ENCODE measurements around the gene PTPRK. TPM values are rescaled to one million over a fixed set of nuclear protein-coding genes. Genes with fewer than 3 reads are reported as not detected.

PTPRK gene
- total and polyA plus RNA-seq, 2 of the 13 experiments (the other 11 are each of a cell fraction or from before 2014, with no cell fraction given), result 43.6 to 98.3 TPM

- peak; percentile 71; the same call in 1 of the 2 replicates for TF ChIP-seq HNF4G (IDR thresholded peaks at IDR 0.05; ENCODE audit: borderline replicate concordance, low read depth, low read length)
- TF ChIP-seq HNF4G (CRISPR knock-in tag; IDR thresholded peaks at IDR 0.05; ENCODE audit: borderline replicate concordance, low read depth), result no peak
- TF ChIP-seq ZSCAN30 (CRISPR knock-in tag; IDR thresholded peaks at IDR 0.05), result no peak
- no peak for TF ChIP-seq ZBTB7B (CRISPR knock-in tag; IDR thresholded peaks at IDR 0.05)
- TF ChIP-seq MAF1 (CRISPR knock-in tag; IDR thresholded peaks at IDR 0.05; ENCODE audit: borderline replicate concordance), result no peak
- TF ChIP-seq PRDM15 (CRISPR knock-in tag; IDR thresholded peaks at IDR 0.05), result no peak
- no peak for TF ChIP-seq ZNF431 (CRISPR knock-in tag; IDR thresholded peaks at IDR 0.05; ENCODE audit: borderline replicate concordance, low read depth)
- TF ChIP-seq ZNF367 (CRISPR knock-in tag; IDR thresholded peaks at IDR 0.05; ENCODE audit: borderline replicate concordance), result no peak
- TF ChIP-seq EP300 (IDR thresholded peaks at IDR 0.05; ENCODE audit: low read depth in 2 of 2, low read length in 2 of 2), result 0 out of 4 replicates have a peak, but pooled peaks of 1 of the 2 experiments have one; percentile 6
- no peak for TF ChIP-seq EP300 (CRISPR knock-in tag; IDR thresholded peaks at IDR 0.05; ENCODE audit: borderline replicate concordance)
- no peak for TF ChIP-seq DNMT3B (CRISPR knock-in tag; conservative IDR thresholded peaks at IDR 0.05)
- TF ChIP-seq KLF6 (CRISPR knock-in tag; IDR thresholded peaks at IDR 0.05), result no peak
- no peak for TF ChIP-seq ZKSCAN1 (IDR thresholded peaks at IDR 0.05; ENCODE audit: low read length)
- TF ChIP-seq ZNF629 (CRISPR knock-in tag; conservative IDR thresholded peaks at IDR 0.05), result no peak
- peak; percentile 48 for TF ChIP-seq HNF4A (CRISPR knock-in tag; IDR thresholded peaks at IDR 0.05)
- no peak for TF ChIP-seq ZNF142 (CRISPR knock-in tag; IDR thresholded peaks at IDR 0.05)
- no peak for TF ChIP-seq ZSCAN31 (CRISPR knock-in tag; IDR thresholded peaks at IDR 0.05; ENCODE audit: low read depth)
- no peak for TF ChIP-seq ZNF101 (CRISPR knock-in tag; IDR thresholded peaks at IDR 0.05; ENCODE audit: borderline replicate concordance, low read depth)
- TF ChIP-seq AGO2 (optimal IDR thresholded peaks at IDR 0.05; ENCODE audit: low read depth, low read length), result no peak
- no peak for TF ChIP-seq ZNF724P (CRISPR knock-in tag; IDR thresholded peaks at IDR 0.05; ENCODE audit: borderline replicate concordance)
- no peak for TF ChIP-seq ATM (IDR thresholded peaks at IDR 0.05; ENCODE audit: borderline replicate concordance)
Measured at GRCh38 chr6:128124713-128125112, 395.7 kb downstream of the PTPRK start (continued).

Data from HepG2 (cell line).